Neural progenitor cell (in vitro differentiated cells): ENCODE data around the gene PRKCE. TPM values are rescaled to one million over a fixed set of nuclear protein-coding genes. Genes with fewer than 3 reads are reported as not detected.

ENCODE experiments used
- DNase-seq: peaks from one replicate; pipeline ENCODE4 v3.0.0-alpha.2; 2016; ENCODE audit warnings: low spot score
- H2AFZ ChIP-seq: fragments of 200-600 bp; sonication (generic); replicated peaks from 2 replicates; pipeline ENCODE4 v1.6.1; 2016; ENCODE audit warnings: antibody characterized with exemption
- H3F3A ChIP-seq: fragments of 200-600 bp; sonication (generic); 2 replicates; pipeline ENCODE4 v1.6.1; 2016; ENCODE audit warnings: antibody characterized with exemption, low read depth
- H3K27ac ChIP-seq: fragments of 200-600 bp; sonication (generic); 2 replicates; pipeline ENCODE4 v1.5.1; 2016; ENCODE audit warnings: mild to moderate bottlenecking
- H3K27me3 ChIP-seq: fragments of 200-600 bp; sonication (generic); 2 replicates; pipeline ENCODE4 v1.6.1; 2016; ENCODE audit warnings: mild to moderate bottlenecking, moderate library complexity
- H3K36me3 ChIP-seq: fragments of 200-600 bp; sonication (generic); 2 replicates; pipeline ENCODE4 v1.5.1; 2016
- H3K4me1 ChIP-seq: fragments of 200-600 bp; sonication (generic); 2 replicates; pipeline ENCODE4 v1.6.1; 2016; ENCODE audit warnings: mixed run types
- H3K4me2 ChIP-seq: fragments of 200-600 bp; sonication (generic); 2 replicates; pipeline ENCODE4 v1.6.1; 2016
- H3K4me3 ChIP-seq: fragments of 200-600 bp; sonication (generic); 2 replicates; pipeline ENCODE4 v1.5.1; 2016
- H3K79me2 ChIP-seq: fragments of 200-600 bp; sonication (generic); 2 replicates; pipeline ENCODE4 v1.6.1; 2016; ENCODE audit warnings: low read depth
- H3K9ac ChIP-seq: fragments of 200-600 bp; sonication (generic); 2 replicates; pipeline ENCODE4 v1.6.1; 2016
- H3K9me3 ChIP-seq: fragments of 200-600 bp; sonication (generic); 2 replicates; pipeline ENCODE4 v1.5.1; 2016; ENCODE audit warnings: low read depth
- H4K20me1 ChIP-seq: fragments of 200-600 bp; sonication (generic); 2 replicates; pipeline ENCODE4 v1.6.1; 2016; ENCODE audit warnings: low read depth
- H3K27ac Mint-ChIP-seq: 3 replicates; pipeline ENCODE4 v1.8.0; 2021; ENCODE audit warnings: mixed read lengths
- H3K27me3 Mint-ChIP-seq: 2 replicates; pipeline ENCODE4 v1.8.0; 2022; ENCODE audit warnings: low read depth, mild to moderate bottlenecking, inconsistent platforms, moderate library complexity, mixed read lengths; ENCODE audit not compliant: insufficient read depth
- H3K36me3 Mint-ChIP-seq: 3 replicates; pipeline ENCODE4 v1.8.0; 2021; ENCODE audit warnings: mixed read lengths
- H3K4me1 Mint-ChIP-seq: 3 replicates; pipeline ENCODE4 v1.8.0; 2021; ENCODE audit warnings: mixed read lengths
- H3K4me3 Mint-ChIP-seq: 3 replicates; pipeline ENCODE4 v1.8.0; 2021; ENCODE audit warnings: mild to moderate bottlenecking, moderate library complexity, mixed read lengths
- H3K9me3 Mint-ChIP-seq: 3 replicates; pipeline ENCODE4 v1.8.0; 2020; ENCODE audit warnings: mixed read lengths
- EZH2 ChIP-seq: fragments of 200-600 bp; sonication (generic); IDR thresholded peaks from 2 replicates; pipeline ENCODE4 v1.6.1; 2017; ENCODE audit warnings: antibody characterized with exemption, mild to moderate bottlenecking, moderate library complexity
- EZH2phosphoT487 ChIP-seq: fragments of 200-600 bp; sonication (generic); IDR thresholded peaks from 2 replicates; pipeline ENCODE4 v1.6.1; 2017; ENCODE audit warnings: antibody characterized with exemption
- total RNA-seq: library from RNA; depleted of rRNA; stranded (reverse); fragments of >200 nt; gene quantifications from 2 replicates; pipeline ENCODE4 v1.2.3, GENCODE V29; 2015; ENCODE audit warnings: low replicate concordance
- TF ChIP-seq, protein P1 (sequence below): fragments of 200-600 bp; sonication (generic); IDR thresholded peaks from 2 replicates; pipeline ENCODE4 v1.5.1; 2017; ENCODE audit warnings: antibody characterized with exemption, mild to moderate bottlenecking

PRKCE gene
- total RNA-seq, 1 donor from 2014 or later, result 4.1 TPM

DNA sequence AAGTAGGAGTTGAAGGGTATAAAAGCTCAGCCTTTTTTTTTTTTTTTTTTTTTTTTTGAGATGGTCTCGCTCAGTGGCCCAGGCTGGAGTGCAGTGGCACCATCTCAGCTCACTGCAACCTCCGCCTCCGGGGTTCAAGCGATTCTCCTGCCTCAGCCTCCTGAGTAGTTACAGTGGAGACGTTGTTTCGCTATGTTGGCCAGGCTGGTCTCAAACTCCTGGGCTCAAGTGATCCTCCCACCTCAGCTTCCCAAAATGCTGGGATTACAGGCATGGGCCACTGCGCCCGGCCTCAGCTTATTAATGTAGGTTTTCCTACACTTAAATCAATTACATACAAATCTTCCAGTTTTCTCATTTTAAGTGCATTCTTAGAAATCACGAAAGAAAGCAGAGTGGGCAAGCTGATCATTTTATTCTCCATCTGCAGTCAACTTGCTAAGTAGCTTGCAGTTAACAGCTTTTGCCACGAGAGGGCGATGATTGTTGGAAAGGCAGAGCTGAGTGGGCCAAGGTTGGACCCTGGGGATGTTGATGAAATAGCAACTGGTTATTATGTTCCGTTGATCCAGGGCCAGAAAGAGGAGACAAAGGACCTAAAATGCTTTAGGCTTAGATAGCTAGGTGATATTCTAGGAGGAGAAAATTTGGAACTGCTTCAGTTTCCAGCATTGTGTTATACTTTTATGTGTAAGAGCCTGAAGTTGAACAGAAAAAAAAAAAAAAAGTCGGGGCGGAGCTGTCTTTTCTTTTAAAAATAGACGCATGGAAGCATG lies 411.4 kb downstream of the PRKCE start:
- no peaks in the 10 kb centered on the region for H3K79me2 ChIP-seq
- H3K27ac ChIP-seq, result no peak overlapping the region
- Mint-ChIP-seq H3K4me3 (no peak overlapping the region), H3K27ac (no peak overlapping the region), H3K4me1 (no peaks in the 10 kb centered on the region), H3K36me3 (no peaks in the 10 kb centered on the region), H3K27me3 (peaks cover 2% of the 10 kb centered on the region), H3K9me3 (no peaks in the 10 kb centered on the region)
- TF ChIP-seq EZH2, result no peak
- TF ChIP-seq, protein P1, sequence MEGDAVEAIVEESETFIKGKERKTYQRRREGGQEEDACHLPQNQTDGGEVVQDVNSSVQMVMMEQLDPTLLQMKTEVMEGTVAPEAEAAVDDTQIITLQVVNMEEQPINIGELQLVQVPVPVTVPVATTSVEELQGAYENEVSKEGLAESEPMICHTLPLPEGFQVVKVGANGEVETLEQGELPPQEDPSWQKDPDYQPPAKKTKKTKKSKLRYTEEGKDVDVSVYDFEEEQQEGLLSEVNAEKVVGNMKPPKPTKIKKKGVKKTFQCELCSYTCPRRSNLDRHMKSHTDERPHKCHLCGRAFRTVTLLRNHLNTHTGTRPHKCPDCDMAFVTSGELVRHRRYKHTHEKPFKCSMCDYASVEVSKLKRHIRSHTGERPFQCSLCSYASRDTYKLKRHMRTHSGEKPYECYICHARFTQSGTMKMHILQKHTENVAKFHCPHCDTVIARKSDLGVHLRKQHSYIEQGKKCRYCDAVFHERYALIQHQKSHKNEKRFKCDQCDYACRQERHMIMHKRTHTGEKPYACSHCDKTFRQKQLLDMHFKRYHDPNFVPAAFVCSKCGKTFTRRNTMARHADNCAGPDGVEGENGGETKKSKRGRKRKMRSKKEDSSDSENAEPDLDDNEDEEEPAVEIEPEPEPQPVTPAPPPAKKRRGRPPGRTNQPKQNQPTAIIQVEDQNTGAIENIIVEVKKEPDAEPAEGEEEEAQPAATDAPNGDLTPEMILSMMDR, result peak; percentile 97
- H3K36me3 ChIP-seq, result no peaks in the 10 kb centered on the region
- H3K9ac ChIP-seq, result no peak overlapping the region
- H3K9me3 ChIP-seq, result no peaks in the 10 kb centered on the region
- no peak overlapping the region for H3K4me2 ChIP-seq
- no peaks in the 10 kb centered on the region for H3K27me3 ChIP-seq
- H4K20me1 ChIP-seq, result no peaks in the 10 kb centered on the region
- no peaks in the 10 kb centered on the region for H3F3A ChIP-seq
- H3K4me1 ChIP-seq, result no peaks in the 10 kb centered on the region
- no peak overlapping the region for H3K4me3 ChIP-seq
- DNase-seq, result peak; percentile 85
- peak overlapping the region; percentile 51 for H2AFZ ChIP-seq

DNA sequence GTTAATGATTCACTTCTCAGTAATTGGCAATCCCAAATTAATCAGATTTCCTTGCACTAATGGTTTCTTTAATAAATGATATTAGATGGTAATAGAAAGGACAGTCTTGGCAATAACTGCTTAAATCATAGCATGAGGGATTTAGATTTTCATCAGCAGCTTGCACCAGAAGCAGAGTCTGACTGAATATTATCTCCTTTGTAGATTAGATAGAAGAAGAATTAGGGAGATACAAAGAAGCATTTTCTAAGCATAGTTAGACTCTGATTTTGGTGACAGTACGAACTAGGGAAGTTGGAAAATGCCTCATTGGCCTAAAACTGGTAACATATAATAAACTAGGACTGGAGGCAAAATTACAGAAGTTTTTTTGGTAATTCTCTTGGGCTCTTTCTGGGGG lies 412.9 kb downstream of the PRKCE start:
- Mint-ChIP-seq H3K9me3 (no peaks in the 10 kb centered on the region), H3K4me3 (no peak overlapping the region), H3K27me3 (peaks cover 2% of the 10 kb centered on the region), H3K36me3 (no peaks in the 10 kb centered on the region), H3K27ac (no peak overlapping the region), H3K4me1 (no peaks in the 10 kb centered on the region)
- H3K9ac ChIP-seq, result no peak overlapping the region
- H3K9me3 ChIP-seq, result no peaks in the 10 kb centered on the region
- H3K4me2 ChIP-seq, result no peak overlapping the region
- TF ChIP-seq EZH2 (no peak), EZH2phosphoT487 (no peak)
- TF ChIP-seq, protein P1, result no peak
- H3K79me2 ChIP-seq, result no peaks in the 10 kb centered on the region
- H2AFZ ChIP-seq, result no peak overlapping the region
- H3K4me1 ChIP-seq, result no peaks in the 10 kb centered on the region
- H4K20me1 ChIP-seq, result no peaks in the 10 kb centered on the region
- DNase-seq, result no peak
- no peak overlapping the region for H3K27ac ChIP-seq
- no peaks in the 10 kb centered on the region for H3F3A ChIP-seq
- H3K27me3 ChIP-seq, result no peaks in the 10 kb centered on the region
- no peaks in the 10 kb centered on the region for H3K36me3 ChIP-seq
- H3K4me3 ChIP-seq, result no peak overlapping the region

DNA sequence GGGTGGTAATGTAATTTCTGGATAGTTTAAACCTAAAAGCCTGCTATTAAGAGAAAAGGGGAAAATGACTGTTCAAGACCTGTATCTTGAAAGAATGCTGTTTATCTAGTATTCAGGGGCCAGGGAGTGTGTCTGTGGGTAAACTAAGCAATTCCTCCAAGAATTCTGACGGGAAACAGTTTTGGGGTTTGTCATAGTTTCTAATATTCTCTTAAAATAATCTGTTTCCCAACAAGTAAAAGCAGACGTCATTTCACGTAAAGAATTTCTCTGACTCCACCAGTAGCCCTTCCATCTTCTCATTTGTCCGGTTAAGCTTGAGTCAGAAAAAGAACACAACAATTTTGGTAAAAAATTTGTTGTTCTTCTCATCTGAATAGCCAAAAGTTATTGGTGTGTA lies 413.7 kb downstream of the PRKCE start:
- DNase-seq, result no peak
- no peak overlapping the region for H3K9ac ChIP-seq

More for the DNA sequence above, 413.7 kb downstream of the PRKCE start:
- H3K9me3 Mint-ChIP-seq, result no peaks in the 10 kb centered on the region
- H3K27me3 Mint-ChIP-seq, result peaks cover 2% of the 10 kb centered on the region
- Histone ChIP-seq H3K79me2 (no peaks in the 10 kb centered on the region), H3K4me1 (no peaks in the 10 kb centered on the region), H3K4me3 (no peak overlapping the region), H3F3A (no peaks in the 10 kb centered on the region), H3K36me3 (no peaks in the 10 kb centered on the region), H4K20me1 (no peaks in the 10 kb centered on the region), H2AFZ (no peak overlapping the region), H3K4me2 (no peak overlapping the region), H3K9me3 (no peaks in the 10 kb centered on the region), H3K27ac (no peak overlapping the region), H3K27me3 (no peaks in the 10 kb centered on the region)
- H3K4me1 Mint-ChIP-seq, result no peaks in the 10 kb centered on the region
- no peak overlapping the region for H3K27ac Mint-ChIP-seq
- no peak overlapping the region for H3K4me3 Mint-ChIP-seq
- TF ChIP-seq, protein P1, result no peak
- no peak for TF ChIP-seq EZH2phosphoT487
- no peak for TF ChIP-seq EZH2
- no peaks in the 10 kb centered on the region for H3K36me3 Mint-ChIP-seq
